Stomach (tissue), 9 donors: Measurements from ENCODE around the gene UBAP1. TPM values are rescaled to one million over a fixed set of nuclear protein-coding genes. Genes with fewer than 3 reads are reported as not detected.
A peak's percentile ranks its signal among the peaks of the same experiment; 100 is the strongest.

Experiments used
- DNase-seq, 2 donors: peaks; one replicate each; pipeline versions ENCODE4 v3.0.0 to v3.0.0-alpha.2; 2013 to 2019
- H3K27ac ChIP-seq, 5 donors: fragments of 200-600 bp in 4 of 5; sonication (generic) in 4 of 5; one replicate each; pipeline ENCODE4 v1.5.1; 2013 to 2019; ENCODE audit warnings: mild to moderate bottlenecking in 1 of 5, moderate library complexity in 1 of 5
- H3K27me3 ChIP-seq, 3 donors: fragments of 200-600 bp; sonication (generic); one replicate each; pipeline ENCODE4 v1.5.1; 2017 to 2019; ENCODE audit warnings: mixed run types in 1 of 3
- H3K36me3 ChIP-seq, 4 donors: fragments of 200-600 bp; sonication (generic); 1 replicate in 3 of 4; 2 replicates in 1 of 4; pipeline ENCODE4 v1.5.1; 2016 to 2019
- H3K4me1 ChIP-seq, 4 donors: fragments of 200-600 bp; sonication (generic); one replicate each; pipeline ENCODE4 v1.5.1; 2016 to 2019
- H3K4me3 ChIP-seq, 4 donors: fragments of 200-600 bp; sonication (generic) in 3 of 4; one replicate each; pipeline ENCODE4 v1.5.1; 2016 to 2019; ENCODE audit warnings: mild to moderate bottlenecking in 1 of 4
- H3K9me3 ChIP-seq, 4 donors: fragments of 200-600 bp; sonication (generic); one replicate each; pipeline ENCODE4 v1.5.1; 2016 to 2019
- CTCF ChIP-seq, 7 experiments: fragments of 450-650 bp in 4 of 7; fragments of 200-600 bp in 3 of 7; sonication (generic) in 3 of 7; IDR thresholded peaks; one replicate each; pipeline ENCODE4 v1.5.1; 2016 to 2019; ENCODE audit warnings: antibody characterized with exemption in 7 of 7, control low read depth in 2 of 7, mild to moderate bottlenecking in 1 of 7
- EP300 ChIP-seq: sonication (generic); formaldehyde crosslinking; IDR thresholded peaks from one replicate; pipeline ENCODE4 v1.6.1; 2017; ENCODE audit warnings: antibody characterized with exemption
- POLR2A ChIP-seq, 4 donors: fragments of 450-650 bp; IDR thresholded peaks; one replicate each; pipeline ENCODE4 v1.6.1; 2016; ENCODE audit warnings: antibody characterized with exemption in 4 of 4, control low read depth in 2 of 4, mild to moderate bottlenecking in 1 of 4, moderate library complexity in 1 of 4
- POLR2AphosphoS5 ChIP-seq, 3 donors: sonication (generic); formaldehyde crosslinking; IDR thresholded peaks; one replicate each; pipeline ENCODE4 v1.6.1; 2016; ENCODE audit warnings: antibody characterized with exemption in 3 of 3
- WGBS, 5 donors: extraction: QIAGEN DNeasy Blood & Tissue Kit in 3 of 5; methylation state at CpG; one replicate each; pipeline versions ENCODE4 v1.1.5 to v1.1.7; 2013 to 2018; 5-methylcytosine and 5-hydroxymethylcytosine counted together
- intact Hi-C: fragments of 100-400 bp; cut with DNase I; formaldehyde crosslinking; loops from one replicate; pipeline ENCODE4 v1.15.1; 2023; ENCODE audit warnings: low total_unique reads
- polyA plus RNA-seq, 3 donors: library from polyadenylated mRNA; stranded (reverse); fragments of 200-250 nt; gene quantifications; one replicate each; pipeline ENCODE4 v1.2.3, GENCODE V29; 2013
- total RNA-seq, 5 donors: library from RNA; depleted of rRNA; stranded (reverse); fragments of >200 nt; gene quantifications; one replicate each; pipeline versions ENCODE4 v1.1.0 to v1.2.3, GENCODE V29; 2014 to 2016
- donor health status: healthy with polysubstance abuse.
- donor health status: Bipolar disorder and iron deficiency.
- donor health status: healthy.

UBAP1 gene
- total and polyA plus RNA-seq, 8 donors, result 17.7 to 53.1 (median 34.1) TPM

GRCh38 chr9:34179213-34180136, 632 bp downstream of the UBAP1 start:
- 2 to 4% (median 3%) methylated on average over 26 to 30 of the region's 30 CpGs for WGBS, 5 donors
- TF ChIP-seq CTCF (IDR thresholded peaks at IDR 0.05) (no peak), POLR2A (IDR thresholded peaks at IDR 0.05) (no peak), POLR2AphosphoS5 (IDR thresholded peaks at IDR 0.05) (no peak), EP300 (no peak)
- H3K4me1 ChIP-seq, result peaks cover 0 to 54% (median 21%) of the 10 kb centered on the region in 4 donors
- H3K27me3 ChIP-seq, result no peaks in the 10 kb centered on the region
- peaks cover 0 to 13% (median 5%) of the 10 kb centered on the region in 4 donors for H3K36me3 ChIP-seq
- no peaks in the 10 kb centered on the region for H3K9me3 ChIP-seq
- peak overlapping the region; percentile 96 to 99 (median 98) for H3K27ac ChIP-seq
- intact Hi-C loops, result loop anchor here (10.0 kb wide), 1 partner anchor 195 kb away; the partner anchor contains the start of gene MYORG
- DNase-seq, result peak; percentile 43 to 74
- H3K4me3 ChIP-seq, result peak overlapping the region; percentile 68 to 89 (median 83)

GRCh38 chr9:34185778-34186551, 7.1 kb downstream of the UBAP1 start:
- Histone ChIP-seq H3K27ac (peak overlapping the region; percentile 55 to 86 (median 82)), H3K9me3 (no peaks in the 10 kb centered on the region), H3K4me3 (no peak overlapping the region), H3K4me1 (peaks cover 27 to 90% (median 50%) of the 10 kb centered on the region in 4 donors), H3K27me3 (no peaks in the 10 kb centered on the region), H3K36me3 (peaks cover 4 to 21% (median 14%) of the 10 kb centered on the region in 4 donors)
- peak; percentile 57 to 86 for DNase-seq
- TF ChIP-seq CTCF (IDR thresholded peaks at IDR 0.05), result no peak
- TF ChIP-seq POLR2AphosphoS5 (IDR thresholded peaks at IDR 0.05), result peak; percentile 68 to 96 (median 86)
- 26 to 43% (median 31%) methylated on average over 3 of the region's 3 CpGs for WGBS, 5 donors
- intact Hi-C loops, result loop anchor here (10.0 kb wide), 1 partner anchor 189 kb away; the partner anchor contains the start of gene MYORG

GRCh38 chr9:34187891-34188240, 9.0 kb downstream of the UBAP1 start:
- no peak for DNase-seq
- intact Hi-C loops, result loop anchor here (10.0 kb wide), 1 partner anchor 187 kb away; the partner anchor contains the start of gene MYORG
- peak overlapping the region in 2 of 5 donors; percentile 83 to 86 for H3K27ac ChIP-seq
- no peak overlapping the region for H3K4me3 ChIP-seq
- H3K36me3 ChIP-seq, result peaks cover 4 to 20% (median 14%) of the 10 kb centered on the region in 4 donors
- no peaks in the 10 kb centered on the region for H3K27me3 ChIP-seq
- no peak for TF ChIP-seq POLR2A (IDR thresholded peaks at IDR 0.05)
- no peak for TF ChIP-seq POLR2AphosphoS5 (IDR thresholded peaks at IDR 0.05)
- peaks cover 41 to 90% (median 61%) of the 10 kb centered on the region in 4 donors for H3K4me1 ChIP-seq
- H3K9me3 ChIP-seq, result no peaks in the 10 kb centered on the region
- 86 to 94% (median 92%) methylated on average over 1 of the region's 1 CpG for WGBS, 5 donors

GRCh38 chr9:34190996-34191892, 12.4 kb downstream of the UBAP1 start:
- 32 to 46% (median 45%) methylated on average over 5 of the region's 5 CpGs for WGBS, 5 donors
- no peak overlapping the region for H3K4me3 ChIP-seq
- TF ChIP-seq CTCF (IDR thresholded peaks at IDR 0.05) (peak in 2 of 7 experiments; percentile 9), POLR2A (IDR thresholded peaks at IDR 0.05) (no peak), POLR2AphosphoS5 (IDR thresholded peaks at IDR 0.05) (no peak), EP300 (no peak)
- intact Hi-C loops, result no loop called here
- peak in 1 of 2 donors; percentile 43 for DNase-seq
- H3K4me1 ChIP-seq, result peaks cover 29 to 80% (median 53%) of the 10 kb centered on the region in 4 donors
- no peaks in the 10 kb centered on the region for H3K27me3 ChIP-seq
- H3K9me3 ChIP-seq, result no peaks in the 10 kb centered on the region
- peak overlapping the region in 3 of 5 donors; percentile 30 to 47 (median 34) for H3K27ac ChIP-seq
- peaks cover 0 to 10% (median 2%) of the 10 kb centered on the region in 4 donors for H3K36me3 ChIP-seq
